Left hindlimb (tissue), 1 donor: Measurements from ENCODE around the gene ZC3H12A.
A peak's percentile ranks its signal among the peaks of the same experiment; 100 is the strongest.

Experiments used
- DNase-seq: peaks from one replicate; pipeline ENCODE4 v3.0.0-alpha.2; 2018

The ZC3H12A gene

DNA sequence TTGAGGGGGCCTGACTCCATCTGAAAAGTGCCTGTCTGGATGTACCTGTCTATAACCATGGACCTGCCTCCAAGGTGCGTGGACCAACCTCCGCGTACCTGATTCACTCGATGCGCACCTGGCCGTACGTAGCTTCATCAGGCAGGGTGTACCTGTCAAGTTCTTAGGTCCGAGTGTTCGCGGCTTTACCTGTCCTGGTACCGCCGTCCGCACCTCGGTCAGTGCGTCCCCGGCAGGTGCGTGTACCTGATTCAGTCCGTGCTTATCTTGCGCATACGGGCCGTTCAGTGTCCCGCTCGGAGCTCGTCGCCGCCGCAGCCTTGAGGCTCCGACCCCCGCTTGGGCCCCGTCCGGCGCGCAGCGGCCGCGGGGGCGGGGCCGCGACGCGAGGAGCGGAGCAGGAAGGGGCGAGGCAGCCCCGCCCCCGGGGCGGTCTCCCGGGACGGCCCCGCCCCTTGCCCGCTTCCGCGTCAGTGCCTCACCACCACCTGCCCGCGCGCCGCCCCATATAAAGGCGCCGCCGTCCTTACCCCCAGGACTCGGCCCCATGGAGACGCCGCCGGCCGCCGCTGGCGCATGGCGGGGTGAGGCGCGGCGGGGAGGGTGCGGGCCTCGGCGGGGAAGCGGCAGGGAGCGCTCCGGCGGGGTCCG, at the start of gene ZC3H12A:
TSS of gene ZC3H12A (plus strand) at position 535 of the 651 bp plus-strand sequence. CDS start 917 bp downstream, outside the sequence.
- DNase-seq = peak; percentile 85

DNA sequence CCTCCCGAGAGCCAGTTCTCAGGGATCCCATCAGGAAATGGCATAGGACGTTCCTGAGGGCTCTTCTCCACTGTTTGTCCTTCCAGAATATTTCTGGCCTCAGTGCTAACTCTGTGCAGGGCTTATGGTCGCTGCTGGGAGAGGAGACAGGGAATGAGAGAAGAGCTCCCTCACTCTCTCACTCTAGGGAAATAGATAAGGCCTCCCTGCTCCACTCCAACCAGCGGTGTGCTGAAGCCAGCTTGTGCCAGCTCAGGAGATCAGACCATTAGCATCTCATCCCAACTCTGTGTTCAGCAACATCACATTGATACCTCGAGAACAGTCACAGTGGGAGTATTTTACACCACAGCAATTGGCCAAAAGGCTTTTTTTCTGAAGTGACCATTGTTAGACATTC, 49.2 kb upstream of the ZC3H12A start:
- no peak for DNase-seq

DNA sequence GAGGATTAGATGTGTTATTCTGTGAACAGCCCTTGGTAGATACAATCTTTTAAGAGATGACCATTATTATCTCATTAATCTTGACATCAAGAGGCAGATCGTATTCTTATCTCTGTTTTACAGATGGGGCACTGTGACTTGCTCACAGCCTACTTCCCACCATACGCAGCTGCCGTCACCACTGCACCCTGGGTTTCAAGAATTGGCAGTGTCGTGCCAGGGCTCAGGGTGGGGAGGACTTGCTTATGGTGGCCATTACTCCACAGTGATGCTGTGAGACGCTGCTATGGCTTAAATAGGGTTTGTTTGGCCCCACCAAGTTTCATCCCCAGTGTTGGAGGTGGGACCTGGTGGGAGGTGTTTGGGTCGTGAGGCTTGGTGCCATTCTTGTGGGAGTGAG, 45.4 kb upstream of the ZC3H12A start:
- DNase-seq = no peak

DNA sequence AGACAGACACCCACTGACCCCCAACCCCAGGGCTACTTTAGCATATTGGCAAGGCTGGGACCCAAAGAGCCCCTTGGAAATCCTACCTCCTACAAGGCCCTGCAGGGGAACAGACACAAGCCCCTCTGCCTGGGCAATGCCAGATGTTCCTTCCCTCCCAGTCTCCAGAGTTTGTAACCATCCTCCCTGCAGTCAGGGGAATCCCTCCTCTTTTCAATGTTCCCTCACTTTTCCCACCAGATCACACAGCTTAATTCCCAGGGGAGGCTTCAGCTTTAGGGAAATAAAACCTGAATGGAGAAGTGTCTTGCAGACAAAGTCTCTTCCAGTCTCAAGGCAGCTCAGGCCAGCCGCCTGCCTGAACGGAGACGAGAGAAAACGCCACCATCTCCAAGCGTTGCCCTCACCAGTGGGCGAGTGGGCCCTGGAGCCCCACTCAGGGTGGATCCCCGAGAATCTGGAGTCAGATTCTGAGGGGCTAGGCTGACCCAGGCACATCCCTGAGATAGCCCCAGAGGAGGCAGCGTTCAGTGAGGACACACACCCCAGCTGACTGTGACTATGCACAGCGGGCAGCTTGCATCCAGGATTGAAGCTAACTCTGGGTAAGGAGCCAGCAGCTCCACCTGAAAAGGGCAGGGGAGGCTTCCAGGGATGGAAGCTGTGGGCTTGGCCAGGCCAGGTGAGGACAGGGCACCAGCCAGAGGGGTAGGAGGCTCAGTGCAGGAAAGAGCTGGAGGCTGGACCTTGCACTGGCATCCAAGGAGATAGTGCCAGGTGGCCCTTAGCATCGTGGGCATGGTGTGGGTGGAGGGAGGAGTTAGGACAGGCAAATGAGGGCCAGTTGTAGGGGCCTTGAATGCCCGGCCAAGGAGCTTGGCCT, 44.0 kb upstream of the ZC3H12A start:
- no peak for DNase-seq

DNA sequence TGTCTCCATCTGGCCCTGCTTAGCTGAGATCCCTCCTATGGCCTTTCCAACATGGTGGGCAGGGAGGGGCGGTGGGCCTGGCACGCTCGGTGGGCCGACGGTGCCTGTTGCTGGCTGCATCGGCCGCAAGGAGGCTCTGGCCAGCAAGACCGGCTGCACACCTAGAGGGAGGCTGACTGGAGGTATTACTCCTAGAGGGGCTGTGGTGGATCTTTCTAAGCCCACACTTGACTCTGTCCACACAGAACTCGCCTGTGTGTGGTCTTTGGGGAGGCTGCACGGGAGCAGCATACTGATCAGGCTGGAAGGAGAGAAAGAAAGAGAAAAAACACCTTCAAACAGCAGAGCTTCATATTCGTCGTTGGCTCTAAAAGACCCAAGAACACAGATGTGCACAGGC, 41.7 kb upstream of the ZC3H12A start:
- no peak for DNase-seq

DNA sequence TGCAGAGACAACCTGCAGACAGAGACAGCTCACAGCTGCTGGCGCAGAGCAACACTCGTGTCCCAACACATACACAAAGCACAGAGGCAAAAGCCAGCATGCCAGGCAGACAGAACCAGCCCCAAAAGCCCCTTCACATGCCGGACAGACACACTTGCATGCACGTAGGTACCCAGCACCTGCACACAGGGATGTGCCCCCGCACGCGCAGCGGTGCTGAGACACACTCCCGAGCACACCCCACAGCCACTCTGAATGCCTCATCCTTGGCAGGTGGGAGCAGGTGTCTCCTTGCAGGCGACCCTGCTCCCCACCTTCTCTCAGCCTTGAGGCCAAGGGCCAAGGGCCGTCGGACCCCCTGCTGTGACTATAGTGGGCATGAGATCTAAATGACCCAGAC, 41.2 kb upstream of the ZC3H12A start:
- DNase-seq = no peak

DNA sequence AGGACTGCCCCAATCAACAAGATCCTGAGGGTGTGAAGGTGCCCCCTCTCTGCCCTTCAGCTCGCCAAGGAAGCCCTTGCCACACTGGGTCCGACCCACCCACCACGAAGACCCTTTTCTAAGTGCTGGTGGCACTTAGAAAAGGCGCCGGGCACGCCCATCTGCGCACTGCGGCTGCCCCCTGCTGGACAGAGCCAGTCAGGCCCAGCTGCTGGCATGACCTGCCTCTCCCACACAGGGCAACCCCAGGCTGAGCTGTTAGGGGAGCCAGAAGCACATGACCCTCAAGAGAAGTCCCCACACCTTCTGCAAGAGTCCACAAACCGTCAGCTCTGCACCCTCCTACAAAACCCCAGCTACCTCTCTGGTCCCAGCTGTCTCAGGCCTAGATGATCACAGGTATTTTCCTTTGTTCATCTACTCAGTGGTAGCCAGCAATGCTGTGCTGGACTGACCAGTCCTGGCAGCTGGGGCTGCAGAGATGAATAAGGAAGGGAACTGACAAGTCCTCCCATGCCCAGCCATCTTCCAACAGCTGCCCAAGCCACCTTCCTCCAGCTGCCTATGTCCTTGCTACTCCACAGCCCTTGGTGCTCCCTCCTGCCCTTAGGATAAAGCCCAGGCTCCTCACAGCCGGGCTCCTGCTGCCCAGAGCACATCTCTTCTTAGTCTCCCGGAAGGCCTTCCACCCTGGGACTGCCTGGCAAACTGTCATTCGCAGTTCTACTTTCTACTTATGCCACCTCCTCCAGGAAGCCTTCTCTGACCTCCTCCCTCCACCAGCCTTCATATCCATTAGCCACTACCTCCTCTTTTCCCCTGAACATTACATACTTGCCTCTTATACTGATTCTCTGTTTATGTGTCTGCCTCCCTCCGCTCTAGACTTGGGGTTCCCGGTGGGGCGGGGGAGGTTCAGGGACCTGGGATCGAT, 39.8 kb upstream of the ZC3H12A start:
- peak; percentile 71 for DNase-seq

DNA sequence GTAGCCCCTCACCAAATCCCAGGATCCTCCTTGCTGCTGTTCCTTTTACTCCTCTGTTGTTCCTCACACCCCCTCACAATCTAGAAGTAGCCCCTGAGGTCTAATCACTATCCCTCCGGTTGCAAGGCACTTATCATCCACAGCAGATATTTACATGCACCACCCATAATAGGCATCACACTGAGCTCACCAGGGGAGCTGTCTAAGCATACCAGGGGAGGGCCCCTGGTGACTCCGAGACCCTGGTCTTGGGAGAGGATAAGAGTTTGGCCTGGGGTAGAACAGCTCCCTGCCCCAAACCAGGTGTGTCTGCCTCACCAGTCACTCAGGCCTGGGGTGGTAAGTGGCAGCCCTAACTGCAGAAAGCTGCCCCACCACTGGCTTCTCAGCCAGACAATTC, 37.3 kb upstream of the ZC3H12A start:
- DNase-seq = no peak

DNA sequence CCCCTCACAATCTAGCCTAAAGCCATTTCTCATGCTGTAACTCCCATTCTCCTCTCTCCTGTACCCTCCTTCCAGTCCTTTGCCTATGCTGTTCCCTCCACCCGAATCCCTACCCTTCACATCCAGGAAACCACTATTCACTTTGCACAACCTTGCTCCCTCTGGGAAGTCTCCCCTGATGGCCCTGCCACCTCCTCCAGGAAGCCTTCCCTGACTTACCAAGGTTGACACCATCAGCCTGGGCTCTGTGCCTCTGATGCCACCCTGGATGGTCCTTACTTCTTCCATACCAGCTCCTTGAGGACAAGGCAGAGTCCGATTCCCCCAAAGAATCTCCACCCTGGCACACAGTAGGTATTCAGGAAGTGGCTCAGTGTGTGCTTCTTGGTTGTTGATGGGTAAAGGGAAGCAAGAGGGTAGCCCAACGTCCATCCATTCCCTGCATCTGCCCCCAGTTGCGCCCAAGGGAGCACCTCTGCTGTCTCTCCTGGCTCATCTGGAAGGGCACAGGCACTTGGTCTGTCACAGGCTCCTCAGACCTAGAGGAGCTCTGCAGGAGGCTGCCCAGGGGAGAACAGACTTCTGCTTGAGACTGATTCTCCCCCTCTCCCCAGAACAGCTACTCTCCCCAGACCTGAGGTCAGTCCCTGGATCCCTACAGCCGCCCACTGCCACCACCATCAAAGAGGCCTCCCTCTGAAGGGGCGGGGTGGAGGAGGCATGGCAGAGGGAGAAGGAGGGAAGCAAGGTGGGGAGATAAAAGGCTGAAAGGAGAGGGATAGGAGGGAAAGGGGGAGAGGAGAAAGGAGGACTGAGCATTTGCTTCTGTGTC, 36.1 kb upstream of the ZC3H12A start:
- no peak for DNase-seq

DNA sequence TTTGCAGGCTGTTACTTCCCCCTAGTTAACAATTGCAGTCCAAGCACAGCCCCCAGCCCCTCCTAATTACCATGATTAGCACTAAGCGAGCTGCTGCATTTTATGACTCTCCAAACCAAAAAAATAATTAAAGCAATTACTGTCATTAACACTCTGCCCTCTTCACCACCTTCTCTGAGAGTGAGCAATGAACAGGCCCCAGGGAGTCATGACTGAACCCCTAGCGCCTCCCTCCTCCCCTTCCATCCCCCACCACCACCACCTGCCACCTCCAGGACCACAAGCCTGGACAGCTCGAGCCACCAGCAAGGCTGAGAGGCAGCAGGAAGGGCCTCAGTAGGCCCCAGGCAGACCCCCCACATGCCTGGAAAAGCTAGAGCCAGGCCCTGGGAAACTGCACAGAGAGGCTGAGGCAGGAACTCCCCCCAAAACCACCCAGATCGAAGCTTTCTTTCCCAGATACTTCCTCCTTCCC, 35.5 kb upstream of the ZC3H12A start:
- no peak for DNase-seq

DNA sequence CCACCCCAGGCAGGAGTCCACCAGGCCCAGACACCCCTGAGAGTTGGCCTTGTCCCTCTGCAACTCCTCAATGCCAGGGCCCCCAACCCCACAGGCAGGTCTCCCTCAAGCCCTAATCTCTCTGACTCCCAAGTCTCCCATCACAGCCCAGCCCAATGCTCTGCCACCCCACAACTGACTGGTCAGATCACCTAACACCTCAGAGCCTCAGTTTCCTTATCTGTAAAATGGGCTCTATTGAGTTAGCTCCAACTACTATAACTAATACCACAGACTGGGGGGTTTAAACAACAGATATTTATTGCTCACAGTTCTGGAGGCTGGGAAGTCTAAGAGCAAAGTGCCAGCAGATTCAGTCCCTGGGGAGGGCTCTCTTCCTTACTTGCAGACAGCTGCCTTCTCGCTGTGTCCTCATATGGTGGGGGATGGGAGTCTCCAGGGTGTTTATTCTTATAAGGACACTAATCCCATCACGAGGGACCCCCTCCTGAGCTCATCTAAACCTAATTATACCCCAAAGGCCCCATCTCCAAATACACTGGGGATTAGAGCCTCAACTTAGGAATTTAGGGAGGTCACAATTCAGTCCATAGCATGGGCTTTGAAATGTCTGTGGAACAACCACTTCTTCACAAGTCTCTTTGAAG, 34.9 kb upstream of the ZC3H12A start:
- no peak for DNase-seq

DNA sequence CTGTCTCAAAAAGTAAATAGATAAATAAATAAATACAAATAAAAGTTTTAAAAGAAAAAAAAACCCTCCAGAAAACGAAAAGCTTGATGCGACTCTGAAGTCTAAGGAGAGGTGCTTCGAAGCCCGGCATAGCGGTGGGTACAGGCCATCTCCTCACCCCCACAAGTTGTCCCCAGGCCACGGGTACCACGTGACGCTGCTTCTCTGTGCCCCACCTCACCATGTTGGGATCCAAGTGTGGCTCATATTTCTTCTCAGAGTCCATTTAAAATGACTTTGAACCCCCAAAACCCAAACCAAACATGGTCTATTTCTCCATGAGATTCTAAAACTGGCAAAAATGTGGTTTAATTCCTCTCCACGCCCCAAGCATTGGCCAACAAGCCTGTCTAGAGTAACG, 32.9 kb upstream of the ZC3H12A start:
- no peak for DNase-seq

DNA sequence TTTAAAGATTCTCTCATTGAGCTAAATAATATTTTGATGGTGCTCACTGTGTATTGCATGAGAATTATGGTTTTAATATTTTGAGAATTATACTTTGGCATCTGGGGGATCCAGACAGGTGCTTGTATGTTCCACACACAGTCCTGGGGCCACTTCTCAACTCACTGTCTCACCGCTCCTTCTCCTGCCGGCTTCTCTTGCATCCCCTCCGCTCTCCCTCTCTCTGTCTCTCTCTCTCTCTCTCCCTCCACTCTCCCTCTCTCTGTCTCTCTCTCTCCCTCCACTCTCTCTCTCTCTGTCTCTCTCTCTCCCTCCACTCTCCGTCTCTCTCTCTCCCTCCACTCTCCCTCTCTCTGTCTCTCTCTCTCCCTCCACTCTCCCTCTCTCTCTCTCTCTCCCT, 32.2 kb upstream of the ZC3H12A start:
- DNase-seq = no peak

DNA sequence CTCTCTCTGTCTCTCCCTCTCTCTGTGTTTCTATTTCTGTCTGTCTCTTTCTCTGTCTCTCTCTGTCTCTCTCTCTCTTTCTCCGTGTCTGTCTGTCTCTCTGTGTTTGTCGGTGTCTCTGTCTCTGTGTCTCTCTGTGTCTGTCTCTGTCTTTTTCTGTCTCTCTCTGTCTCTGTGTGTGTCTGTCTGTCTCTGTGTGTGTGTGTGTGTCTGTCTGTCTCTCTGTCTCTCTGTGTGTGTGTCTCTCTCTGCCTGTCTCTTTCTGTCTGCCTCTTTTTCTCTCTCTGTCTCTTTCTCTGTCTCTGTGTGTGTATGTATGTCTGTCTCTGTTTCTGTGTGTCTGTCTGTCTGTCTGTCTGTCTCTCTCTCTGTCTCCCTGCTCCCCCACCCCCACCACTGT, 31.7 kb upstream of the ZC3H12A start:
- DNase-seq = no peak

DNA sequence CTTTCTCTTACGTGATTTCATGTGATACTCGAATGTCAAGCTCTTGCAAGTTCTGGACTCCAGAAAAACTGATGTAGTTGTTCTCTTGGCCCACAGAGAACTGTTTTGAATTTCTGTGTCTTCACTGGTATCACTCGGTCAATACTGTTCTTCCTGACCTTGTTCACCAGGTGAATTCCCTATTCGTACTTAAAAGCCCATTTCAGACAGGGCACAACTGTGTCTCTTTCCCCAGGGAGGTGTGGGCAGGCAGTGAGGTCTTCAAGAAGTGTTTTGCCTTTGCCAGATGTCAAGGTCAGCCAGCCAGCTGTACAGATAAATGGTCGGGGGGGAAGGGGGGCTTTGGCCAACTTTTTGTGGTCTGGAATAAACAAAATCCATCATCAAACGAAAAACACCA, 27.5 kb upstream of the ZC3H12A start:
- DNase-seq = no peak

DNA sequence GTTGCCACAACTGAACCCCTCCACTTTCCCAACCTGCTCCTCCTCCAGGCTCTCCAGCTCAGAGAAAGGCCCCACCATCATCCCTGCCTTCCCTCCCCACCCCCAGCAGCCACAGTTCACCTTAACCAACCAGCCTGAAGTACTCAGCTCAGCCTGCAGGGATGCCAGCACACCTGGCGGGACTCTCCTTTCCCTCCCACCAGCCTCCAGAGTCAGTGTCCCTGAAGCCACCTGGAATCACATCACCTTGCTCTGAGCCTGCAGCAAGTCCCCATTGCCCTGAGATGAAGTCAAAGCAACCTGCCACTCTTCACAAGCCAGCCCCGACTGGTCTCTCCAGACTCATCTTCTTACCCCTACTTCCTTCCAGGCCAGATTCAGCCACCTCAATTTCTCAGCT, 26.2 kb upstream of the ZC3H12A start:
- no peak for DNase-seq

DNA sequence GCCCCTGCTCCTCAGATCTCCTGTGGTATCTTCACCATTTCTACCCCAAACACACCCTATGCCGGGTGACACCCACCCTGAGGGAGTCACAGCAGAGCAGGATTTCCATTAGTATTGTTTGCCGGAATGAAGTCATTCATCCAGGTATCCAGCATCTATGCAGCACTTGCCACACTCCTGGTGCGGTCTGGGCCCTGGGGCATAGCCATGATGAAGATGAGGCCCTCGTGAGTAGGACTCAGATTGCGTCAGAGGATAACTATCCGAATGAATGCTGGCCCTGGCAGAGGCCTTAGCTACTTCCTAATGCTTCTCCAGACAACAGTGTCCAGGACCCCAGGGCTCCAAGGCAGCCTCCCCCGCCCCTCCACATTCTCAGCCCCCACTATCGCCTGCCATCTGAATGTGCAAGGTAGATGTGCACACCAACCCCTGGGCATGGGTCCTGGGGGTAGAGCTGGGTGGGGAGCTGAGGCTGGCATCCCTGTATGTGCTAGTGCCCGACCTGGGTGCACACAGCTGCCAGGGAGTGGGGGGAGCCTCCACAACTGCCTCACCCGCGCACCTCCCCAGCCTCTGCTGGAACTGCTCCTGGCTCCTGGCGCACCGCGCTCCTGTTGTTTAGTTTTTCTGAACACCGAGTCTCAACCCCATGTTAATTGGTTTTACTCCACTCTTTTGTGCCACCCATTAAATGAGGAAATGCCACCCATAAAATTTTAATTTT, 25.5 kb upstream of the ZC3H12A start:
- no peak for DNase-seq

DNA sequence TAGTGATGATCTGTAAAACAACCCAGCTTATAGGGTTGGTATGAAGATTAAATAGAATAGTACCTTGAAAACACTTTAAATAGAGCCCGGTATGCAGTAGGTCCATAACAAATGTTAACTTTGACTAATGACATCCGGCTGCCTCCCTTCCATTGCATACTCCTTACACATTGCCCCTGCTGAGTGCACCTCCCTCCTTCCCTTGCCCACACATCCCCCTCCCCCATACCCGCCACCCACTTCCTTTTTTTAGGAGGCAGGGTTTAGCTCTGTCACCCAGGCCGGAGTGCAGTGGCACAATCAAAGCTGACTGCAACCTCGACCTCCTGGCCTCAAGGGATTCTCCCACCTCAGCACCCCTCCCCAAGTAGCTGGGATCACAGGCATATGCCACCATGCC, 24.4 kb upstream of the ZC3H12A start:
- no peak for DNase-seq

DNA sequence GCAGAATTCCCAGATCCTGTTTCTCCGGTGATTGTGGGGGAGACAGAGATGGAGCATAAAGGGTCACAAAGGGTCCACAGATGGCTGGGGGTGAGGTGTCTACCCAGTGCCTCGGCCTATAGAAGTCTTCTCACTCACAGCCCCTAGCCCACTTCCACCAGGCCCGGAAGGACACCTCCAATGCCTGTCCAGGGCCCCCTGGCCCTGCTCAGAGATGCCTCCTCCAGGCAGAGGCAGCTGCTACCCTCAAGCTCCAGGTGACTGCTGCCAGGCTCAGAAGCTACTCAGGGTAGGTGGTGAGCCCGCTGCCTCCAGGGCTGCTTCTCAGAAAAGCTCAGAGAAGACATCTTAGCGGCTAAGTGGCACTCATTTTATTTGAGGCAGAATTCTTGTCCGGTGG, 22.0 kb upstream of the ZC3H12A start:
- DNase-seq = no peak

DNA sequence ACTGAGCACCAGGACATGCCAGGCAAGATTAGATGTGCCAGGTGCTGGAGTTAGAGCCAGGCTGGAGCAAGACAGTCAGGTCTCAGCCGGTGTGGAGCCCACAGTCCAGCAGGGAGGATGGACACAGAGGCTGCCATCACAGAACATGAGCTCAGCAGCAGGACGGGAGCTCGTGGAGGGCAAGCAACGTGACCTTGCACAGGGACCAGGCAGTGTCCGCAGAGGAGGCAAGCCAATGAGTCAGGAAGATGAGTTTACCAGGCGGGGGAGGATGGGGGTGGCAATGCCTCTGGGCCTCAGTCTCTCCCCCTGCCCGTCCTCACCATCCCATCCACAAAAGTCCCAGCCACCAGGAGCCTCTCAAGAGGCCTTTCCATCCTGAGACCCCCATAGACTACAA, 20.7 kb upstream of the ZC3H12A start:
- no peak for DNase-seq

DNA sequence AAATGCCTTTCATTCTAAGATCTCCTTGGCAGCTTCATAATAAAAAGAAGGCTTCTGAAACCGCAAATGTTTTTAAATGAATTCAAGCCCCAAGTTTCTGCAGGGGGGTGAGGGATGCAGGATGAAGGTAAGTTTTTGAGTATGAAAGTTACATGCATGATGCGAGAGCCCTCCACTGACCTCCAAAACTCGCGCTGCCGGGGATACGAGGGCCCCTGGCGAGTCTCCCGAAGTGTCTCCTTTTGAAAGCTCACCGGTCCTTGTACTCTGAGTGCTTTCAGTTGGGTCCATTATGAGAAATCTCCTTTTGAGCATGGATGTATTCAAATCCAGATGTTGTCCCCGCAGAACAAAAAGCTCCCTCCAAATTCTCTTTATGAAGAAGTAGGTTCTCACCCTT, 18.9 kb upstream of the ZC3H12A start:
- no peak for DNase-seq
